NCI-H1105 (cell line): Measurements from ENCODE around the gene RAB11FIP3.

Source experiments
- DNase-seq: peaks from one replicate; lab custom pipeline; 2025; lab: John Stamatoyannopoulos, UW

Gene RAB11FIP3

DNA sequence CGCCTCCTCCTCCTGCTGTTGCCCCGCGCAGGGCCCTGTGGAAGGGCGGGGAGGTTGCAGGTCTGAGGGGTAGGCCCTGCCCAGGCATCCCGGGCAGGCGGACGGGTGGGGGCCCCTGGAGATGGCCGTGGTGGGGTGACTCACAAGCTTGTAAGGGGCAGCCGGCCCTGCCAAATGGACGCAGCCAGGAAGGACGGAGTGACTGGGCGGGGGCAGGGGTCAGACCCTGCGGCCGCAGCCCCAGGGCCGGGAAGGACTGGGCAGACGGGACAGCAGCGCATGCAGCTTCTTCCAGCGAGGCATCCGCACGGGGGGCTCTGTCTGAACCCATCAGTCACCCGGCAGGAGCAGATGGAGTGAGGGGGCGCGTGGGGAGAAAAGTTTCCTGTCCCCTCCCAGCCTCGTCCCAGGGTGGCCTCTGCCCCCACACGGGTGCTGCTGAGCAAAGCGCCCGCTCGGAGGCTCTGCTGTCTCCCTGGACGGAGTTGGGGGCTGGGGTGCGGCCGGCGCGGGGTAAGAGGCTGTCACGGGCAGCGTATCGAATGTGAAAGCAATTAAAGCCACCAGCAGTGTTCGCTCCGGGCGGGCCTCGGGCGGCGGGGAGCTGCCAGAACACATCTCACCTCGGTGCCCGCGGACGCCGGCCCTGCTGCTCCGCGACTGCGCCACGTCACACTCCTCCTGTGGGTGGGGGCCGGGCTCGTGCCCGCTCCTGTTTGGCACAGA, 129.4 kb downstream of the RAB11FIP3 start:
- no peak for DNase-seq

DNA sequence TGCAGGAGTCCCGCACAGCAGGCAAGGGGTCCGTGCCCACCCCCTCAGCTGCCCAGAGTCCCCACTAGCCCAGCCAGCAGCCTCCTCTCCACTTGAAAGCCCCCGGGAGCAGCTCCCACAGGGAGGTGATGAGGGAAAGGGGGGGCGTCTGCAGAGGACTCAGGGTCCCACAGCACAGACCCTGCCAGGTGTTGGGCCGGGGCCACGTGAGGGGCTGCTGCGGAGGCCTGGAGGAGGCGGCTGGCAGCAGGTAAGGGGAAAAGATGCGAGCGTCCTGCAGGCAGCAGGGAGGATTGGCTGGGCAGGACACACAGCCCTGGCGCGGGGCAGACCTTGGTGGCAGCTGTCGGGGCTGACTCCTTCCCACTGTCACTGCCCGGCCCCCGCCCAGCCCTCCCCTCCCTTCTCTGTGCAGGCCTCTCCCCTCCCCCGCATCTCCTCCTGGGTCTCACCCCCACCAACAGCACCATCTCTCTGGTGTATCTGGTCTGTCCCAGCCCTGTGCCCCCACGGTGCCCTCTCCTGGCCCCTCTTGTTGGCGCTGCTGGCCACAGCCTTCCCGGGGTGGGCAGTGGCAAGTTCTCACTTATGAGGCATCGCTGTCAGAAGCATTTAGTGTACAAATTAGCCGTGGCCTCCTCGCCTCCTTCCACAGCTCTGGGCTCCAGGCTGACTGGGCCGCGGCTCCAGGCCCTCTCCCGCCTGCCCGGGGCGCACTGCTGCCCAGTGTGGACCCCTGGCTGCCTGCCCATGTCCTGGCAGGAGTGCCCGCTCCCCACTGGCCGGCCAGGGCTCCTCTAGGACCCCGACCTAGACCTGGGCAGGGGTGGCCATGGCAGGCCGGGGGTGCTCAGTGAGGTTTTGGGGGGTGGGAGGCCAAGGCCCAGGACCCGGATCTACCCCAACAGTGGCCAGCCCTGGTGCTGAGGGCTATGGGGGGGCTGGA, 130.4 kb downstream of the RAB11FIP3 start:
- DNase-seq, result no peak

DNA sequence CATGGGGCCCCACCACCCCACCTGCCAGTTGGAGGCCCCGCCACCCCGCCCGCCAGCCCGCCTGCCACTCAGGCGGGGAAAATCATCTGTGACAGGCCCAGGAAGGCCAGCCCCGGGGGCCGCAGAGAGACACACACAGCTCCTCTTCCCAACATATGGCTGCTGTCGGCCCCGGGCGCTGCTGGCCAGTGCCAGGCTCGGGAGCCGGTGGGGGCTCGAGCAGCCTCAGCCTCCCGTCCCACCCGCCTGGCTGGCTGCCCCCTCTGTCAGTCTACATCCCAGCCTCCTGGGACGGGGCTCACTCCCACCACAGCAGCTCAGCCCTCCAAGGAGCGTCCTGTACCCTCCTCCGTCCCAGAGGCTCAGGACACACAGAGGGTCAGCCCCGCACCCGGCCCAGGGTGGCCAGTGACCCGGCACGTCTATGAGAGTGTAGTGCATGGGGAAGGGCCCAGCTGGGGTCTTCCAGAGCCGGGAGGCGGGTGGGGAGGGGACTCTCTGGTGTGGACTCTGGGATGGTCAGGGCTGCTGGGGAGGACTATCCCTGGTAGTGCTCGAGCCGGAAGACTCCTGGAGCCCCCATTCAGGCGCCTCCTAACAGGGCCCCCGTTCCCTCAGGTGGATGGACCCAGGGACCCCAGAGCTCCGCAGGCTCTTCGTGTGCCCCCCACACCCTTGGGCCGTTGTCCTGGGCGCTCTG, 131.2 kb downstream of the RAB11FIP3 start:
- no peak for DNase-seq

DNA sequence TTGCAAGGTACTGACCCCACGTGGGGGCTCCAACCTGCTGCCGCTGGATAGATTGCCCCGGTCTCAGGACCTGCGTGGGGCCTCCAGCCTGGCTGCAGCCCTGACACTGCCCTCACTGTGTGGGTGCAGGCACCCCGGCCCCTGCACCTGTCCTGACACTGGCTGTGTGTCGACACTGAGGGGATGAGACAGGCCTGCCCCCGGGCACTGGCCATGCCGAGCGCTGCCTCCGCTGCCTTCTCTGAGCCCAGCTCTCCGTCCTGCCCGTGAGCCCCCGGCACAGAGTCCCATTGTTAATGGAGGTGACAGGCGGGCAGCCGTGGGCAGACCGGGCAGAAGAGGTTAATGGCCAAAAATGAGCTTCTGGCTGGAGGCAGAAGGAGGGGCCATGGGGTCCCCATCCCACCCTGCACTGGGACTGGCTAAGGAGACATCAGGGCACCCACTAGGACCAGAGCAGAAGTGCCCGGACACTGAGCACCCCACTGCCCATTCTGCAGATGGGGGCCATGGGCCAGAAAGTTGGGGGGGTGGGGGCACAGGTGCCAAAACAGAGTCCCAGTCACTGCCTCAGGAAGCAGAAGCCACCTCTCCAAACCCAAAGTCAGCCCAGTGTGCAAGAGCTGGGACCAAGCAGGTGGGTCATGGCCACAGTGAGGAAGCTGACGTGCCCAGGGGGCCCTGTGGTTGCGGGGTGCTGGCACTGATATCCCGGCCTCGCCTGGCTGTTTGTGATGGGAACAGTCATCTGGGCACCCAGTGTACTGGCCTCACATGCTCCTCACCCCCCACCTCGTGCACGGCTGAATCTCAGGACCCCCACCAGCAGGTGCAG, 132.2 kb downstream of the RAB11FIP3 start:
- no peak for DNase-seq

DNA sequence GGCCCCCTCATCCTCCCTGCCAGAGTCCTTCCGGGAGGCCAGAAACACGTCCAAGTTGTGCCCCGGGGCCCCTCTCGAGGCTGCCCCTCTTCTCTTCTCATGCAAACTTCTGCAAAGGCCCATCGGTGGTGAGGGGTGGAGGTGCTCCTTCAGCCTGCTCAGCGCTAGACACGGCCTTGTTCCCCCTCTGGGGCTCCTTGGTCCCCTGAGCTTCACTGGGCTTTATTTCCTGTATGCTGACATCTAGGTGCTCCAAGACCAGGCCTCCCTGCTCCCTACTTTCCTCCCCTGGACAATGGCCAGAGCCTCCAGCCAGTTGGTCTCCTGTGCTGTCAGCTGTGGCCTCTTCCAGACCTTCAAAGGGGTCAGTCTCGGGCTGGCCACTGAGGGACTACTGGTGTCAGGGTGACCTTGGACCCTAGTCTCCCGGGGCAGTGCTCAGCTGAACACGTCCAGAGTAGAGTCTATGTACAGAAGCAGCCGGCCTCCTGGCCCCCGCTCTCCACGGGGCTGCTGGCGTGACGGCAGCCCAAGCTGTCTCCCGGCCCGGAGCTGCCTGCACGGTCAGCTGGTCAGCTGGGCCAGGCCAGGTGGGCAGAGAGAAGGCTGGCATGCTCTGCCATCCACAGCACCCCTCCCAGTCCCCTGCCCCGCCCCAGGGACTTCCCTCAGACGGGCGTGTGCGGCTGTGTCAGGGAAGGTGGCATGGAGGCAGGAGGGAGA, 133.0 kb downstream of the RAB11FIP3 start:
- no peak for DNase-seq

DNA sequence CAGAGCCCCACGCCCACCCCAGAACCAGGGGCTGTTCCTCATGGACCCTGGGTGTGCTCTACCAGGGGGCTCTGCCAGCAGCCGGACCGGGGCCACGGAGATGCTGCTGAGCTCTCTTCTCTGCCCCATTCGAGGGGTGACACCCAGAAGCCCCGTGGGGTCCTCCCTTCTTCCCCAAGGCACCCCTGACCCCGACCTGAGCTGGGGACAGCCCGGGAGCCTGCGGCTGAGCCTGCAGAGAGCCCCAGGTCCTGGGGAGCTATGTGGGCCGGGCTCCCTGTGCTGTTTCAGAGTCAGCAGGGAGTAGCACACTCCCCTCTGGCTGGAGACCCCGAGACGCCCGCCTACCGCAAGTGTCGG, 133.6 kb downstream of the RAB11FIP3 start:
- no peak for DNase-seq

DNA sequence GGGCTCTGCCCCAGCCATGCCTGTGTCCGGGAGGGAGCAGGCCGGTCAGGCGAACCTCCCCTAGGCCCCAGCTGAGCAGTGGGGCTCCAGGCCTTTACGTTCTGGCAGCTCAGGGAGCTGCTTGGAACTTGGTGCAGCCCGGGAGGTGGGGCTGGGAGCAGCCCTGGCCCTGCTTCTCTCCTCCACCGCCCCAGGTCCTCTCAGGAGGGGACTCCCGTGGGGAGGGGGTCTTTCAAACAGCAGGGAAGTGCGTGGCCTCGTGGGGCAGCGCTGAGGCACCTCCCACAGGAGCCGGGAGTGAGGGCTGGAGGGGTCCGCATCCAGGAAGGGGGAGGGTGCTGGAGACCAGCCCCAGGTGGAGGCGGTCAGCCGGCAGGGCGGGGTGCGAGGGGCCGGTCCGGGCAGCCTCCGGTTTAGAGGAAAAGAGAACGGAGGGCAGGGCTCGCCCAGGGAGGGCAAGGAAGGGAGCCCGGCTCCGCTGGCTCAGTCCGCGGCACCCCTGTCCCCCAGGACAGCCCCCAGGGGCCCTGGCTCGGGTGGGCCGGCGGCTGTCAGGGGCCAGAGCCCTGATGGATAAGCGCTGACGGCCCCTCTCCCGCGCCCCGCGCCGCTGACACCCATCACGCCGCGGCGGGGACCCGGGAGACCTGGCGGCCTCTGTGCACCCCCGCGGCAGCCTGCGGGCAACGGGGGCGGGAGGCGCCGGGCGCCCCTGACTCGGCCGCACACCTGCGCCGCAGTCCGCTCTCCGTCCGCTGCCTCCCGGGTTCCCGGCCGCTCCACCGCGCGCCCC, 134.2 kb downstream of the RAB11FIP3 start:
- no peak for DNase-seq

DNA sequence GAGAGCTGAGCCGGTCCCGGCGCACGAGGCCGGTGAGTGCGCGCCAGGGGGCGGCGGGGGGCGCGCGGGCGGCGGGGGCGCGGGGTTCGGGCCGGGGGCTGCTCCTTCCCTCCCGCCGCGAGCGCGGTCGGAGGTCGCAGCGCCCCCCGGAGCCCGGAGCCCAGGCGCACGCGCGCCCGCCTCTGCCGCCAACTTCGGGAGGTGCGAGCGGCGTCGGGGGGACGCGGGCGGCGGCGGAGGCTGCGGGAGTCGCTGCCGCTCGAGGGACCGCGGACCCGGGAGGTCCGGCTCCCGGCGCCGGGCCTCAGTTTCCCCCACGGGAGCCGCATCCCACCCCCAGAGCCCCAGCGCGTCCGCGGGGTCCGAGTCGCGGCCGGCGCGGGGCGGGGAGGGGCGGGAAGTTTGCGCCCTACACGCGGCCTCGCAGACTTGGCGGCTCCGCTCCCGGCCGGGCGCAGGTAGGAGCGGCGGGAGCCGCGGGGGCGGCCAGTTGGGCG, 134.8 kb downstream of the RAB11FIP3 start, which contains the start of gene PRR35:
Gene PRR35 (plus strand): TSS at position 191 of the 497 bp plus-strand sequence. CDS start 2,901 bp downstream, outside the sequence.
- DNase-seq, result no peak

DNA sequence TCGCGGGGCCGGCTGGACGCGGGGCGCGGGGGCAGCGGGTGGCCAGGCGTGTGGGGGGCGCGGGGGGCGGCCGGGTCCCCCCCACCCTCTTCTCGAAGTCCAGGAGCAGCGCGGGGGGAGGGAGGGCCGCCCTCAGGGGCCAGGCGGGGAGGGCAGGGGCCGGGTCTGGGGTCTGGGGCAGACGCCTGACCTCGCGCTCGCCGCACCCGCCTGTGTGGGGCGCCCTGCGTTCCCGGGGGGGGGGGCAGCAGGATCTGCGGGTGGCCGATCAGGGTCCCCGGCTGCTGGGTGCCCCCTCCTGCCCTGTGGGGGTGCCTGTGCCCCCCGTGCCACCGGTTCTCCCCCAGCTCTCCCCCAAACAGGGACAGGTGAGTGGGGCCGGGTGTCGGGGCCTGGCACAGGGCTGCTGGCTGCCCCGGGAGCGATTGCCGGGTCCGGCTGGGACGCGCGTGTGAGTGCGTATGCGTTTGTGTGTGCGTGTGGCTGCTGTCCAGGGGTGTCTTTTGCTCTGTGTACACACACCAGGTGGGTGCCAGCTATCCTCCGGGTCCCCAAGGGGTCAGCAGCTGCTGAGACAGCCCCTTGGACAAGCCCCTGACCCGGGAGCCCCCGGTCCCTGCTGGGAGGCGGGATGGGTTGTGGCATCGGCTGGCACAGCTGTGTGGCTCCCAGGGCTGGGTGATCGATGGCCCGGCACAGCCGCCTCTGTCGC, 135.4 kb downstream of the RAB11FIP3 start:
- DNase-seq, result no peak

DNA sequence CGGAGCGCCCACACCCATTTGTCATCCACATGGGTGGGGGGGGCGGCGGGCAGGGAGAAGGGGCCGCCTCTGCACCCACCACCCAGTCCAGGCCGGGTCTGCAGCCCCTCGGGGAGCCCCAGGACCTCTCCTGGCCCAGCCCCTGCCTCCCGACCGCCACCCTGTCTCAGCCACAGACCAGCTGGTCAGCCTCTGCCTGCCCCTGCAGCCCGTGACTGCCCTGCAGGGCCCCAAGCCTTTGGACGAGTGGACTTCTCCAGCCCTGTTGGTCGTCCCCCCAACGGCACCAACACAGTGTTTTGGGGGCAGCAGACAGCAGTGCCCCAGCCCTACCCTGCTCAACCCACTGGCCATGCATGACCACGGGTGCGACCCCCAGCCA, 136.0 kb downstream of the RAB11FIP3 start:
- DNase-seq, result no peak

DNA sequence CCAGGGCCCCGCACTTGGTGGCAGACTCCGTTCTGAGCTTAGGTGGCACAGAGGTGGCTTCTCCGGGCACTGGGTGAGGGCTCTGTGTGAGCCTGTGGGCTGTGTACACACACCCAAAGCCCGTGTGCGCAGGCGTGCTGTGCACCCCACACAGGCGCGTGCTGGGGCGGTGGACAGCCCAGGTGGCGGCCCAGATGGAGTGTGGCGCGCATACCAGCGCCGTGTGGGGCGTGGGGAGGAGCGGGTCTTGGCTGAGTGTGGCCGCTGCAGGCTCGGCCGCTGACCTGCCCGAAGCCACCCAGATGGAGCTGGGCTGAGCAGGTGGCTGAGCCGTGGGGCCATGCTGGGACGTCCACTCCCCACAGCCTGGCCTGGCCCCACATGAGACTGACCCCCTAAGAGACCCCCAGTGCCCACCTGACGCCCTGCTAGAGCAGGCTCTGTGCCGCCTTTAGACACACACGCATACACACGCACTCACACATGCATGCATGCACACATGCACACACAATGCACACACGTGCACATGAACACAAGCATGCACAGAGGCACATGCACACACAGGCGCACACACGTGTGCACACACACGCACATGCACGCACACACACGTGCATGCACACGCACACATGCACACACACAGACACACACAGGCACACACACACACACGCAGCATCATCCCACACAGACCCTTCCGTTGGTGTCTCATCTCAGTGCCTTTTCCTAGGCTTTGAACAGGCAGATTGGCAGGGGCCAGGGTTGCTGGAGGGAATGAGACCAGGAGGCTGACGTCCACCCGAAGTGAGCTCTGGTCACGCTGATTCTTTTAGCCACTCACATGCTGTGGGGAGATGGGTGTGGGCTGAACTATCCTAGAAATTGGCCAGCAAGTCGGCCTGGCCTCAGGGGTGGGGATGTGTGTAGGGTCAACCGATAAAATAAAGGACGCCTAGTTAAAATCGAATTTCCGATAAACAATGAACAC, 136.8 kb downstream of the RAB11FIP3 start:
- DNase-seq, result no peak

DNA sequence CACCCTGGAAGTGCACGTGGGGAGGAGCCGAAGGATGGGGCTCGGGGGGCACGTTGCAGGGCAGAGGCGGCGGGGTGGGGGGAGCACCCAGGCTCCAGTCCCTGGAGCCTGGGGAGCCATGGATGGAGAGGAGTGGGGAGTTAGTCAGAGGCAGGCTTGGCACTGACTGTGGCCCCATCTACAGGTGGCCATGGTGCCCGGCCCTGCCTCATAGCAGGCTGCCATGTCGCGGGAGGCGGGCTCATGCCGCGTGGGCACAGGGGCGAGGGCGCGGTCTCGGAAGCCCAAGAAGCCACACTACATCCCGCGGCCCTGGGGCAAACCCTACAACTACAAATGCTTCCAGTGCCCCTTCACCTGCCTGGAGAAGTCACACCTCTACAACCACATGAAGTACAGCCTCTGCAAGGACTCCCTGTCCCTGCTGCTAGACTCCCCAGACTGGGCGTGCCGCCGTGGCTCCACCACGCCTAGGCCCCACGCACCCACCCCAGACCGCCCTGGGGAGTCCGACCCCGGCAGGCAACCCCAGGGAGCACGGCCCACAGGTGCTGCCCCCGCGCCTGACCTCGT, 137.7 kb downstream of the RAB11FIP3 start:
- DNase-seq, result no peak

DNA sequence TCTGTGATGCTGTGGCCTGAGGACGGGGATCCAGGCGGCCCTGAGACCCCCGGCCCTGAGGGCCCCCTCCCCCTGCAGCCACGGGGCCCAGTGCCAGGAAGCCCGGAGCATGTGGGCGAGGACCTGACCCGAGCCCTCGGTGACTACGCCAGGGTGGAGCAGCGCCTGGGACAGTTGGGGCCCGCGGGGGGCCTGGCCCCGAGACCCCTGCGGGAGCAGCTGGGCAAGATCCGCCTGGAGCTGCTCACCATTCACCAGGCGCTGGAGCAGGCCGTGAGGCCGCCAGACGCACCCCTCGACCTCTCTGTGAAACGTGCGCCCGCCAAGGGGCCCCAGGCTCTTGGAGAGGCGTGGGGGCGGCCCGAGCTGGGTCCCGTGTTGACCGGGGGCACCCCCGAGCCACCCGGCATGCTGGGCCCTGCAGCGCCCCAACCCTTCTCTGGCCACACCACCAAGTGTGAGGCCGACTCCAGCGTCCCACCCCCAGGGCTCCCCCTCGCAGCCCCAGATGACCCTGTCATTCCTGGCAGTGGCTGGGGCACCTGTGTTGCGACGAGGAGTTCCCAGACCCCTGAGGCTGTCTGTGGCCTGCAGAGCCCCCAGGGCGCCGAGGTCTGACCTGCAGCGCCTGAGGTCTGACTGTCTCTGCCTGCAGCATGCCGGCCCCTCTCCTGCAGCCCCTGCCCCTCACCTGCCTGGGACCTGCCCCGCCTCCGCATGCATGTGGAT, 139.4 kb downstream of the RAB11FIP3 start:
- no peak for DNase-seq

DNA sequence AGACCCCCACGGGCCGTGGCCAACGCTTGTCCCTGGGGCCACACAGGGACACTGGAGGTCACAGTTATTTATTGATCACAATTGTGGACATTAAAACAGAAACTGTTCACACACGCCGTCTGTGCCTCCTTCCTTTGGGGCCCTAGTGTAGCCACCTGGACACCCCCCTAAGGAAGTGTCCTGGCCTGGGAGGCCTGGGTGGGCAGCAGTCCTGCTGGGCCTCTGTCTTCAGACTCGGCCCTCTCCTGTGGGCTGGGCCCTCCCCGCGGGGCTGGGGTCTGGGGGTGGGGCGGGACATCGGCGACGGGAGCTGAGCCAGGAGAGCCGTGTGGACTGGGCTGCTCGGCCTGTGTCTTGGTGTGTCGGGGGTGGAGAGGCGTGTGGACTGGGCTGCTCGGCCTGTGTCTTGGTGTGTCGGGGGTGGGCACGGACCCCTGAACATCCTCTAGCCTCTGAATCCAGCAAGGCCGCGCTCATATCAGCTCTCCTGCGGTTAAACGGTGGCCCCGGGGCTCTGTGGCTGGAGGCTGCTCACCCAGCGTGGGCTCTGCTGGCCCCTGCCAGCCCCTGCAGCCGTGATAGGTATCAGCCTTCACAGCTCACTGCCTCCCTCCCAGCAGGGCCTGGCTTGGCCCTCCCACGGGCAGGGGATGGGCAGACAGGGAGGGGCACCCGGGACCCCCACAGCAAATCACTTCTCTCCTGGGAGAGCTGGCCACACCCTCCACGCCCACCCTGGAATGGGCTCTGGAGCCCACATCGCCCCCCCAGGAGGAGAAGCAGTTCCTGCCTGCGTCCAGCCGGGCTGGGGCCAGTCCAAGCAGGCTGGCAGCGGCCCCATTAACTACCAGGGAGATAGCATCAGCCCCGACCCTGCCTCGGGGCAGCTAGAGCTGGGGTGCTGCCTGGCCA, 140.2 kb downstream of the RAB11FIP3 start:
- no peak for DNase-seq

DNA sequence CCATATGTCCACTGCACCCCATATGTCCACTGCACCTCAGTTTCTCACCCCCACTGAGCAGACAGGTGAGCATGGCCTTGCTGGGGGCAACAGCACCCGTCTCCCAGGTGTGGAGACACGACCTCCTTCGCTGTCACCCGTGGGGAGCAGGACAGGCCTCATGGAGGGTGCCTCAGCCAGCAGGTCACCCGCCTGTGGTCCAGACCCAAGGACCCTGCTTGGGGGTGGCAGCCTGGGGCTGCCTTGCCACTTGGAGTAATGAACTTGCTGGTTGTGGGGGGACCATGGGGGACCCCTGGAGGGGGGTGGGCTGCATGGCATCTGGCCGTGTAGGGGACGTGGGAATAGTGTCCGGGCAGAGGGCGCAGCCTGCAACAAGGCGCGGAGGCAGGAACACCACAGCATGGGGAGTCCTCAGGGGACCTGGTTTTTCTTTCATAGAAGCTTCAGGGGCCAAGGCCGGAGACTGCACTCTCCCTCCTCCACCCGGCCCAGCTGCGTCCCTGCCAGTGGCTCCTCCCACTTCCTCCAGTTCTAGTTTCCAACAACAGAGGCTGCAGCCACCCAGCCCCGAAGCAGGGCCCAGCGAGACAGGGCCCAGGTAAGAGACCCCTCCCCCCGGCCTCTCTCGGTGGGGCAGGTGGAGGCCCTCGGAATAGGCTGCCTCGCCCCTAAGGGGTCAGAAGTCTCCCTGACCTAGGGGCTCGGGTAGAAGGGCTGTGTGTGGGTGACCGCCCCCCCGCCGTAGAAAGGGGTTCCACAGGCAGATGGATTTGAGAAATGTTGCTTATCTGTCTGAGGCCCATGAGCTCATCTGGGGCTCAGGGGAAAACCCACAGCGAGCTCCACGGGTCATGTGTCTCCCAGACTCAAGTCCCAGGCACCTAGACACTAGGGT, 141.3 kb downstream of the RAB11FIP3 start, which contains the start of gene NHLRC4:
Gene NHLRC4 (plus strand): TSS at position 531 of the 898 bp plus-strand sequence. CDS start 1,043 bp downstream, outside the sequence.
- DNase-seq, result no peak
